Activated CD4-positive, alpha-beta T cell treated with anti-CD3 and anti-CD28 coated beads, Interleukin-2, amount 50 U/mL, for 48 hours (primary cell): ENCODE results near the gene GNRHR.
"Not testable (repeated sequence)": the region's sequence is repeated elsewhere in the genome, so short reads cannot be mapped to it uniquely, and the experiment has no call there.

Experiments used
- DNase-seq, 2 experiments: peaks; one replicate each; pipeline ENCODE4 v3.0.0-alpha.2; 2020

Gene GNRHR

DNA sequence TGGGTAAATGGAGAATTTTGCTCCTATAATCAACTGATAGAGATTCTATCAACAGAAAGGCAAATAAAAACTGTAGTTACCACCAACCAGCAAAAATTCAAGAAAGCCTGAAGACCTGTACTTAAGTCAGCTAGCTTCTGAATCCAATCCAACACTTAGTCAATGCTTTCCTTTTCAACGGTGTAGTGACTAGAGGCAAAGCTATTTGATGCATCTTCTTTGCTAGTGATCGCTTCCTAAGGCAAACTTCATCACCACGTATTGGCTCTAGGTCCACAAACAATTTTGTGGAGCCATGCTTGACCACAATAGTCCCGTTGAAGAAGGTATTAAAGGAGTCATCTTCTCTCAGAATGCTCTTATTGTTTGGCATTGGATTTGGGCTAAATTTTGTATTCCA, 28.2 kb downstream of the GNRHR start:
- DNase-seq, result no peak

DNA sequence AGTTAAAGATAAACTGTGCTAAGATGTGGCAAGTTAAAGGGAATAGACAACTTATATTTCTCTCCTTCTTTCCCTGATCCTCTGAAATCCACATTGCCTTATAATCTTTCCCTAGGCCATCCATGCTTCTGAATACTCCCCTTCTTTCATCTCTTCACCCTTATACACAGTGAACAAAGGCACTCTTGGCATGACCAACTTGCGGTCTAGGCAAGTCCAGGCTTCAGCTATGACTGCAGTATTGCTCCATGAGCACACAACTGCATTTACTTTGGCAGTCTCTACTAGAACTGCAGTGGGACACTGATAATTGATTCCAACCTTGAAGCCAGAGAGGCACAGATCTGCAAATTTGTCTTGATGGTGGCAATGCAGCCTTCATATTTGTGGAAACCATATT, 29.1 kb downstream of the GNRHR start:
- no peak for DNase-seq

DNA sequence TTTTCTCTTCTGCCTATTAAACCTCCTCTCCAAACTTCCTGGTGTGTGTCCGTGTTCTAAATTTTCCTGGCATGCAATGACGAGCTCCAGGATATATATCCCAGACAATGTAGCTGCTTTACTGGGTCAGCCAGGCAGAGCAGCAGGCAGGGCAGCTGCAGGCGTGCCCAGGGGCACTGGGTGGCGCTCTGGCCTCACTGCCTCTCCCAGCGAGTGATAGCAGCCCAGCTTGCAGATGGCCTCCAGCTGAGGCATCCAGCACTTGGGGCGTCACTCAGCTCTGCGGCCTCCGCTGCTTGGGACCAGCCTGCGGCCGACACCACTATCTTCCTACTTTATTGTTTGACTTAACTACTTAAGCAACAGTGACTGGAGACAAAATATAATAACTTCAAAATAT, 30.2 kb downstream of the GNRHR start:
- DNase-seq, result no peak

DNA sequence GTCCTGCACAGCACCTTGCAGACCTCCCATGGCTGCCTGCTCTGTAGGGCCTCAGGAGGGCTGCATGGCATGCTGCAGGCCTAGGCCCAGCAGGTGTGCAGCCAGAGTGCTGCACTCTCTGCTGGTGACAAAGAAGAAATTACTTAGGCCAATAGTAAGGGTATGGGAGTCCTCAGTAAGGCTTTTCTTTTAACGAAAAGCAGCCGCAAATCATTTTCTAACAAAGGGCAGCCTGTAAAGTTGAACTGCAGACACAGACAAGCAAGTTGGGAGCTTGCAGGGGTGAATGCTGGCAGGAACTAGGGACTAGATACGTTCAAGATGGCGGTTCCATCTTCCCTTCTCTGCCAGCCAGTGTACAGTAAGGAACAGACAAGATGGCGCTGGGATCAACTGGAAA, 30.8 kb downstream of the GNRHR start:
- no peak for DNase-seq

DNA sequence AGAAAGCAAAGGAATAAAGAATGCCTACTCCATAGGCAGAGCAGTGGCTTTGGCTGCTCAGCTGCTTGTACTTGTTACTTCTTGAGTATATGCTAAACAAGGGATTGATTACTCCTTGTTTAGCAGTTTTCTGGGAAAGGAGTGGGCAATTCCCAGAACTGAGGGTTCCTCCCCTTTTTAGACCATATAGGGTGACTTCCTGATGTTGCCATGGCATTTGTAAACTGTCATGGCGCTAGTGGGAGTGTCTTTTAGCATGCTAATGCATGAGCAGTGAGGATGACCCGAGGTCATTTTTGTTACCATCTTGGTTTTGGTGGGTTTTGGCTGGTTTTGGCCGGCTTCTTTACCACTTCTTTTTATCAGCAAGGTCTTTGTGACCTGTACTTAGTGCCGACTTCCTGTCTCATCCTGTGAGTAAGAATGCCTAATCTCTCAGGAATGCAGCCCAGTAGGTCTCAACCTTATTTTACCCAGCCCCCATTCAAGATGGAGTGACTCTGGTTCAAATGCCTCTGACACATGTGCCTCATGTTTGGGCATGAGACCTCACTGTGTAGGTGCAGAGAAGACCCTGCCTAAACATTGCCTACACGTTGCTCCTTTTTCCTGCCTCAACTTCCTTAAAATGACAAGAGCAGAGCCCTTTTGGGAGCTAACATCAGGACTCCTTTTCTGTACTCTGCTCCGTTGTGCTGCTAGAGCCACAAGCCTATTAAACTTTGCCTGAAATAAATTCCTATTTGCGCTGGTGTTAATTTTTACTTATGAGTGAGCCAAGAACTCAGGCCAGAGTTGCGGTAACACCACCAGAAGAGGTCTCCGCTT, 32.2 kb downstream of the GNRHR start:
- no peak for DNase-seq

DNA sequence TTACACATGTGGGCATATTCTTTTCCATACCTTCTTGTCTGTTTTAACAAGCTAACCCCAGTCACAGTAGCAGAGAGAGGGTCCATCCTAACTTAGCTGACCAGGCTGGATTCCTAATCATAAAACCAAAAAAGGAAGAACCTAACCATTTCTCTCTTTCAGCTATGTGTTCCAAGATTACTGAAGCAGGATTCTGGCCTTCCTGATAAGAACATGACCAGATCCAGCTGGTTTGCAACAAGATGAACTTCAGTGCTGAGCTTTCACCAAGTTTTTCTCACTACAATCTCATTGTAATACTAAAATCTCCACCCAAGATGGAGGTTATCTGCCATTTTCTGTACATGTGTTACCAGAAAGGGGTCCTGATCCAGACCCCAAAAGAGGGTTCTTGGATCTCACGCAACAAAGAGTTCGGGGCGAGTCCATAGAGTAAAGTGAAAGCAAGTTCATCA, 32.8 kb downstream of the GNRHR start:
- no peak for DNase-seq

DNA sequence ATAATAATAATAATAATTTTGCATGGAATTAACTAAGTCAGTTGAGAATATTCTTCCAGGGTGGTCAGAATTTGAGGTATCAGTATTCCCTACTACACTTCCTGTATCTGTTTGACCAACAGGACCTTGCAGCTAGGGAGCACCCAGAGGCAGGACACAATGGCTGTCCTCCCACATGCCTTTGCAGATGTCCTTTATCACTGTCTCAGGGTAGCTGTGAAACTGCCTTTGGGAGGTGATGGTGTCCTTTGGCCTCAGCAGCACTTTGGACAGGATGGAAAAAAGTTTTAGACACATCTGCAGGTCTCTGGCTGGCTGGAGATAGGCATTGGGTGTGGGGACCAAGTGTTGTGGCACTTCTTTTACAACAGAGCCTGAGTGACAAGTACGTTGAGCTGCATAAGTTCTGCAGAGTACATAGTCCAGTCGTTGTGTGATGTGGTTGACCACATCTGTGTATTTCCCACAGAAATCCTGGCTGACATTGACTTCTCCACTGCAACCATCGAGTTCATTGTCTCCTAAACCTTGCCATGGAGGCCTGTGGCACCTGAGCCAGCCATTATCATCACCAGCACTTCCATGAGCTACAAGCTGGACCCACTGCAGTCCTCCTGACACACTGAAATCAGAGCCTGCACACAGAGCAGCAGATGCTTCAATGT, 34.1 kb downstream of the GNRHR start:
- DNase-seq, result no peak

DNA sequence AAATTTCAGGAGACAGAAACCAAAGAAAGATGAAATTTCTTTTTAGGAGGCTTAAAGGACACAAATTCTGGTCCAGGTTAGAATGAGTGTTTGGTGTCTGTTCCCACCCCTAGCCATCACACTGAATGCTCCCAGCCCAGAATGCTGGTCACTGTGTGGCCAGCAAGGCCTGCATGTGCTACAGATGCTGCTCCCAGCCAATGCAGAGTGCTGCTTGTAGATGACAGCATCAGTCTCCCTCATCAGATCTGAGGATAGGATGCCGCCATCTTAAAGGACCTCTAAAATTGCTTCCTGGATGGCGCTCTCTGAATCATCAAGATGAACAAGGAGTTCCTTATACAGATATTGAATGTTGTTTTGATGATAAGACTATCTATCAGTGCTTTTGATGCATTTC, 35.3 kb downstream of the GNRHR start:
- DNase-seq, result no peak

DNA sequence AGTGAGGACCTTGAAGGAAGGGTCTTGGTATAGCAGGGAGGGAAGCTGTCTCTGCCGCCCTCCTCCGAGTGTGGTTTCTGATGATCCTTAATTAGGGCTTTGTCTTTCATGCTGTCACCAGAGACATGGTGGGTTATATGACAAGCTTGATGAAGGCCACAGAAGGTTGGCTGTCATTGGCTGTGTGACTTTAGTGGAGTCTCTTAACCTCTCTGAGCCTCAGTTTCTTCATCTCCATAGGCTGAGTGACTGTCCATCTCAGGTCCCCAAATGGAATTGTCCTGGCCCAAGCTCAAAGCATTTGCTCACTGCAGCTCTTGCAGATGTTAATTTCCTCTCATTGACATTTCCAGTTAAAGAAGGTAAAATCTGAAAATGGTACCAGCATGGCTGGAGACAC, 36.6 kb downstream of the GNRHR start:
- no peak for DNase-seq

DNA sequence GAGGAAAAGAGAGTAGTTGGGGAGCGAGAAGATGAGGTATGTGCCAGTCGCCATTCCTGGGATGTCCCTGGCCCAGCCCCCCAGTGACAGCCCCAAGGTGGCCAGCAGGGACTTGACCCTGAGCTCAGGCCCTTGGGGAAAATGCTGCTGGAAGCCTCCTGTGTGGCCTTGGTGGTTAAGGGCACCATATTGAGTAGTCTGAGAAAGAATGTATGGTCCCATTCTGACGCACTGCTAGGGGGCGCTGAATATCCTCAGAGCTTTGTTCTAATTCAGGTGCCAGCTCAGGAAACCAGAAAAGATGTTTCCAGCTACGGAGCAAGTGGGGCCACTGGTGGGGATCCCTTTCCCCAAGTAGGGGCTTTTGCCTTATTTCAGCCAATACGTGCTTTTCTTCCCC, 39.2 kb downstream of the GNRHR start:
- no peak for DNase-seq

DNA sequence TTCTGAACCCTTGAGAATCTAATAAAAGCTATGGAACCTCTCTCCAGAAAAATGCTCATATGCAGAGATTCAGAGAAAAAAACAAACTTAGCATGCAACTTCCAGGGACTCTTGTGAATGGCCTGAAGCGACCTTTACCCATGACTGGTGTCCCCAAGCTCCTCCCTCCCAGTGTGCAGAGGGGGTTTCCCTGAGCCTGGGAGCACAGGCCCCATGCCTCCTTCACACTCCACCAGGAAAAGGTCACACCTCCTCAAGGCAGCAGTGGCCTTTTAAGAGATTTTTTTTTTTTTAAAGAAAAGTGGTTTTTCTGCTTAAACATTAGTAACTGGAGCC, 40.0 kb downstream of the GNRHR start:
- peak; percentile 26 to 44 for DNase-seq

DNA sequence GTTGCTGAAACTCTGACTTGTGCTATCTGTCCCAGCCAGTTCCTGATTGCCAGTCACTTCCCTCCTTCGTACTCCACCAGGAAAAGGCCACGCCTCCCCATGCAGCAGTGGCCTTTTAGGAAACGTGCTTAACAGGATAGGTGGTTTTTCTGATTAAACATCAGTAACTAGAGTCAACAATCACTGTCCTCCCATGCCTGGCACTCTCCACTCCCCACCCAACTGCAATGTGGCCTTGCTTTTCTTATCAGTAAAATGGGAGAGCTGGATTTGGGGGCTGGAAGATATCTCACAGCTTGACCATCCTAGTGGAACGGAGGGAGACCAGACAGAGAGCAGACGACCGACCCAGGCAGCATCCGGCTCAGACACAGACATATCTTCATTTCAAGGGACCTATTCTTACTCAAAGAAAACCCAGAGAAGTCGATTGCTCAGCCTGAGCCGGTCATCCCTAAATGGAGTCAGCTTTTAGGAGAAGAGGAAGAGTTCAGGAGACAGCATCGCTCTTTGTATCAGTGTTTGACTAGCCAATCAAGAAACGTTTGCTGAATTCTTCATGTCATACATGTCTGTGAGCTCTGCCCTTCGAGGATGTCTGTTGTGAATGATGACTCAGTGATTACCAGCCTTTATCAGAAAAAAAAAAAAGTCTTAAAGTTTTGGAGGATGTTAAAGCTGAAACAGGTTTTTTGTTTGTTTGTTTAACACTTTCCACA, 40.5 kb downstream of the GNRHR start:
- no peak for DNase-seq

DNA sequence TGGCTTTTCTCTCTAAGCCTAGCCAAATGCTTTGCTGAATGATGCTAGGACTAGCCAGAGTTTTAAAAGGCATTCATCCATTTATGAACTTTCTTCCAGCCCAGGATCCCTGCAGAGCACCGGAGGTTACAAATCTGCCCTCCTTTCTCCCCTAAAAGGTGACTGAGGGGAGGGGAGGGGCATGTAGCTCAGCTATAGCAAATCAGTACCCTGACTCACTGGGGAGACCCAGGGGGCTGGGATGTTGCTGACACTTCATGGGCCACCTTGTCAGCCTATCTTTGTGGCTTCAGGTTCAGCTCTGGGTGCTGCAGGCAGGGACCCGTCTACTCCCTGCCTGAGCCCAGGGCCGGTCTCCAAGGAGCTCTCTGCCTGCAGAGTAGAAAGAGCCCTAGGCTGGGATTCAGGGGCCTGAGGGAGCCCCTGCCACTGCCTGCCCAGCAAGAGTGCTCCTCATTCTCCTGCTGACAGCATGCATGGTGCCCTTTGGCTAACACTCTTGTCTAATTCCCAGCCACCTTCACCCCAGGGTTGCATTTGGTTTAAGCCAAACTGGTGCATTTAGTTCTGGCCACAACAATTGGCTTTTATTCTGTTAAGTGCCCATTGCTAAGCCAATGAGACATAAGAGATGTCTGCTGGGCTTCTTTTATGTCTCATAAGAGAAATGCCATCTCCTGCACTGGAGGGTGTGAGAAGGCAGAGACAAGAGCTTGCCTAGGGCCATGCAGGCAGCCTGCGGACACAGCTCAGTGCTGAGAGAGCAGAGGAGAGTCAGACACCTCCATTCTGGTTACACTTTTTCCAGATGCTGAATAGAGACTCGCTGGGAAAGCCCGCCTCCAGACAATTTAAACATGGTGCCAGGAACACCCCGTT, 41.3 kb downstream of the GNRHR start:
- no peak for DNase-seq

DNA sequence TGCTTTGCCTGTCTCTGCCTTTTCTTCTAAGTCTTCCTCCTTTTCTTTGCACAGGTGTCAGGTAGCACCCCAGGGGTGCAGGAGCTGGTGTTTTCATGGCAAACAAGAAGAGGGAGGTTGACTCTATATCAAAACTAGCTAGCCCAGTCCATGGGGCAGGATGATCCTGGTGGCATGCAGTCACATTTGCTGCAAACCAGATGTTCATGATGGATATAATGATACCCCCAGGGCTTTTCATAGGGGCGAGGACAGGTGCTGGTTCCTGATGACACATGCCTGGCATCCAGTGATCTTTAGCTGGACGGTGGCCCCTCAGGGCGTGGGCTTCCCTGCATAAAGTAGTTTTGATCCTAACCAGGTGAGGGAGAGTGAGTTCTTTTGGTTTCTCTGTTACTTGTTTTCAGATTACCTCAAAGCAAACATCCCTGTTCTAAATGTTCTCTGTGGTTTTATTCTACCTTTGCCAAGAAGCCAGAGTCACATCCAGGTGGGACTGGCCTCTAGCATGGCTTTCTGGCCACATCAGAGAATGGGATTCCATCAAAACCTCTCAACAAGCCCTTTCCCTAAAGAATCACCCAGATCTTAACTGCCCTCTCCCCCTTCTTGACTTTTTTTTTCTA, 42.1 kb downstream of the GNRHR start:
- DNase-seq, result no peak

DNA sequence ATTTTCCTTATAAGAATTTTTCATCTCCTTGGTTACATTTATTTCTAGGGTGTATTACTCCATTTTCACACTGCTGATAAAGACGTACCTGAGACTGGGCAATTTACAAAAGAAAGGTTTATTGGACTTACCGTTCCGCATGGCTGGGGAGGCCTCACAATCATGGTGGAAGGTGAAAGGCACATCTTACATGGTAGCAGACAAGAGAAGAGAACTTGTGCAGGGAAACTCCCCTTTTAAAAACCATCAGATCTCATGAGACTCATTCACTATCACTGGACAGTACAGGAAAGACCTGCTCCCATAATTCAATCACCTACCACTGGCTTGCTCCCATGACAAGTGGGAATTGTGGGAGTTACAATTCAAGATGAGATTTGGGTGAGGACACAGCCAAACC, 47.5 kb downstream of the GNRHR start:
- not testable (repeated sequence) for DNase-seq

DNA sequence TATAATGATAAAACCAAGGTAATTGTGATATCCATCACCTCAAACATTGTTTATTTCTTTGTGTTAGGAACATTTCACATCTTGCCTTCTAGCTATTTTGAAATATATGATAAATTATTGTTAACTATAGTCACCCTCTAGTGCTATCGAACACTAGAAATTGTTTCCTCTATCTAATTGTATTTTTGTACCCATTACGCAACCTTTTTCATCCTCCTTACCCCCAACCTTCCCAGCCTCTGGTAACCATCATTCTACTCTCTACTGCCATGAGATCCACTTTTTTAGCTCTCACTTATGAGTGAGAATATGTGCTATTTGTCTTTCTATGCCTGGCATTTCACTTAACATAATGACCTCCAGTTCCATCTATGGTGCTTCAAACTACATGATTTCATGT, 49.3 kb downstream of the GNRHR start:
- no peak for DNase-seq

DNA sequence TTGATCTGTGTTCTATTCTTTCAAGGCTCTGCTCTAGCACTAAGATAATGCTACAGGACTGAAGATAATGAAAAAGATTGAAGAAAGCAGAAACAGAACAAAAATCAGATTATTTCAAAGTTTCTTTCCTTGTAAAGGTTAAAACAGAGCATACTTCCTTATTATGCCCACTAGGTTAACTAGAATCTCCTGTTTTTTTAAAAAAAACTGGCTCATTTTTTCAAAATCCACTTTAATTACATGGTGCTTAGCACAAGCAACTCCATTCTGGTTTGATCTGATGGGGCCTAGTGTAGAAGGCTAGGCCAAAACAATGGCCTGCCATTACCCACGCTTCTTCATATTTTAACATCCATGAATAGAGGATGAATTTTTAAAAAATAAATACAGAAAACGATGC, 52.0 kb downstream of the GNRHR start:
- DNase-seq, result no peak

DNA sequence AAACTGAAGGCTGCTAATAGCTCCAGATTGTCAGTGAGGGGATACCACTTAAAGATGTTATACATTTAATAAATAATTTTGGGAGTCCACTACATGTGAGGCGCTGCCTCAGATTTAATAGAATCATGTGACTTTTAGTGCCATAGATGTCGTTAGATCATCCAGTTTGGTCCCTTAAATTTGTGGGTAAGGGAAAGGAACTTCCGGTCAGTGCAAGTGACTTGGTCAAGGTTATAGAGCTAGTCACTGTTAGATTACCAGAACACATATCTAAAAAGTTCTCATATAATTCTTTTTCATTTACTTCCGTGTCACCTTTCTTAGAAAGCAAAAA, 52.7 kb downstream of the GNRHR start:
- no peak for DNase-seq

DNA sequence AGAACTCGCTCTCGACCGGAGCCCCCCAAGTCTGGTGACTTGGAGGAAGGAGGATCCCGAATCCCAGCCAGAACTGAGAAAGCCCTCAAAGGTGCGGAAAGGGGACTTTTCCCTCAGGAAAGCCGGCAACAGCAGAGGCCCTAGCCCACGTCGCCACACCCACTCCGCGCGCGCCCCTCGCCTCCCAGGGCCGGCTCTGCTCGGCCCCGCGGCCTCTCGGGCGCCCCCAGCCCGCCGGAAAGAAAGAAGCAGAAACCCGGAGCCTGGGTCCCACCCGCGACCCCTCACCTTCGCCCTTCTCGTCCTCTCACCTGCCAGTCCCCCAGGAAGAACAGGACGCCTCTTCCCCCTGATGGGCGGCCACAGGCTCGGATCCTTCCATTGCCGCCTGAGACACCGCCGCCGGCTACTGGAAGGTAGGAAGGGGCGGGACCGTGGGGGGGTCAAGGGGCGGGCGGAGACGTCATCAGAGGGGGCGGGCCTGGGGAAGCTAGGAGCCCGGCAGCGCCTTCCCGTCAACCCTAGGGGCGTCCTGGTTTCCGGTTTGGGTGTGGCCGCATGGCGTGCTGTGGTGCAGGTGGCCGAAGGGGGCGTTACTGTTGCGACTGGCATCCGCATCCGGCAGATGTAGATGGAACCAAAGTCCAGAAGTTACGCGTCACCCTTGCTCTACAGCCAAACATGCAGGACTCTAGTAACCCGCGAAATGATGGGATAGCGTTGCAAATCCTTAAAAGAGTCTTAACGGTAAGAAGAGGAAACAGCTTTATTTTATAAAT, 53.3 kb downstream of the GNRHR start, which contains the start of gene UBA6:
UBA6 (minus strand) TSS at position 418 of the 779 bp plus-strand sequence; CDS start at position 382, 36 bp downstream.
- DNase-seq, result peak; percentile 97

DNA sequence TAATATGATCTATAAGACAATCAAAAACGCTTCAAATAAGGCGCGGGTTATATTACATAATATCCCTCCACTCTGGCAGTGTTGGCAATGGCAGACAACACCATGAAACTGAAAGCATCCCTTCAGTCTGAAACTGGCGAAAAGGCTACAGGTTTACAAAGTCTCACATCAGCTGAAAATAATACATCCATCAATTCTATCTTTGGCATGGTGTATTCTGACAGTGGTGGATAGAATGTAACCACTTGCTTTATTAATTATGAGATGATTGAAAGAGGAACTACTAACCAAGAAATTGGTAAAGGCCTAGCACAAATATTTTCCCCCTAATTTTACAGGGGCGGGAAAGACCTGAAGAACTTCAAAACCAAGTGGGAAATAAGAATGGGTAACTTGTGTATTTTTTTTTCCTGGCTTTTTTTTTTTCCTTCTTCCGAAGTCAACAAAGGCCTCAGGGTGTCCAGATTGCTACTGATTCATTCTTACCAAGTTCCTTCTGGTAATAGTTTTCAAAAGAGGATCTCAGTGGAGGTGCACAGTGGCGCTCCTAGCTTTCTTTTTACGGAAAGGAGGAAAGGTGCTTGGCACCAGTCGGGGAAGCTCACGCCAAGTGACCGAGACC, 54.0 kb downstream of the GNRHR start:
- no peak for DNase-seq

DNA sequence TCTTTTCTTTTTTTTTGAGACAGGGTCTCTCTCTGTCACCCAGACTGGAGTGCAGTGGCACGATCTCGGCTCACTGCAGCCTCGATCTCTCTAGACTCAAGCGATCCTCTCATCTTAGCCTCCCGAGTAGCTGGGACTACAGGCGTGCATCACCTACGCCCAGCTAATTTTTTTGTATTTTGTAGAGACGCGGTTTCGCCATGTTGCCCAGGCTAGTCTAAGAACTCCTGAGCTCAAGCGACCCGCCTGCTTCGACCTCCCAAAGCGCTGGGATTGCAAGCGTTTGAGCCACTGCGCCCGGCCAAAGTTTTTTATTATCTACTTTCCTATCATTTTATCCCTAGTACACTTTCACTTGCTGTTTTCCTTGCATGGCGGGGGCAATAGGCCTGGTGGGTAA, 54.6 kb downstream of the GNRHR start:
- no peak for DNase-seq
